ENCODE measurements around the gene LRMDA.

Gene LRMDA

DNA sequence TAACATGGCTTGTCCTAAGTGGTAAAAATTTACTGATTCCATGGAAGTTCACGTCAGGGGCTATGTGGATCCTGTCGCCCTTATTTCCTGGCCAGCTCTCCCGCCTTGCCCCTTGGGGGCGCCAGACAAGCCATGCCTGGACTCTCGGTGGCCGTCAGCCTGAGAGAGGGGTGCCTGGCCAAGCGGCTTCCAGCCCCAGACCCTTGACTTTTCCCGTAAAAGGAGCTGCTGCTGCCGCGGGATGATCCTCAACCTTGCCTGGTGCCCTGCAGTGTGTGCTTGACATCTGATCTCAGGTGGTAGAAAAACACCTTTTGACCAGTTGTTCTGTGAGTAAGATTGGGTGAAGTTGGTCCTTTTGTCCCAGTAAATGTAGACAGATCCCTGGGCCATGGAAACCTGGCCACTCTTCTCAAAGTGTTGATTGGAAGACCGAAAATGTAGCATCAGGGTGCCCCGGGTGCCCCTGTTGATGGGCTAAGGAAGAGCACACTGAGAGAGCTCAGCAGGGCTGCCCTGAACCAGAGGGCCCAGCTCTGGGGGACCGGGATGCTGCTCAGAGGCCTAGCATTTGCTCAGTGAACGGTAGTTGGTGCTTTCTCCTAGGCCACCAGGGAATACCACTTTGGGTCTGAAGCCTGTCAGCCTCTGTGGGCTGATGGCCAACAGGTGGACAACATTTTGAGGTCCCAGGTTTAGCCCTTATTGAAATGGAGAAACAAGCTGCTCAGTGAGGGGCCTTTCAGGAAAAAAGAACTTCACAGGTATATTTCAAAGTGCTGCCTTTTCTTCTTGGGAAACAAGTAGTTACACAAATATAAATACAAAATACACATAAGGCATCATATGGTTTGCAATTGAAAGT is 162.5 kb downstream of the LRMDA start:
- TF ChIP-seq, protein P1, sequence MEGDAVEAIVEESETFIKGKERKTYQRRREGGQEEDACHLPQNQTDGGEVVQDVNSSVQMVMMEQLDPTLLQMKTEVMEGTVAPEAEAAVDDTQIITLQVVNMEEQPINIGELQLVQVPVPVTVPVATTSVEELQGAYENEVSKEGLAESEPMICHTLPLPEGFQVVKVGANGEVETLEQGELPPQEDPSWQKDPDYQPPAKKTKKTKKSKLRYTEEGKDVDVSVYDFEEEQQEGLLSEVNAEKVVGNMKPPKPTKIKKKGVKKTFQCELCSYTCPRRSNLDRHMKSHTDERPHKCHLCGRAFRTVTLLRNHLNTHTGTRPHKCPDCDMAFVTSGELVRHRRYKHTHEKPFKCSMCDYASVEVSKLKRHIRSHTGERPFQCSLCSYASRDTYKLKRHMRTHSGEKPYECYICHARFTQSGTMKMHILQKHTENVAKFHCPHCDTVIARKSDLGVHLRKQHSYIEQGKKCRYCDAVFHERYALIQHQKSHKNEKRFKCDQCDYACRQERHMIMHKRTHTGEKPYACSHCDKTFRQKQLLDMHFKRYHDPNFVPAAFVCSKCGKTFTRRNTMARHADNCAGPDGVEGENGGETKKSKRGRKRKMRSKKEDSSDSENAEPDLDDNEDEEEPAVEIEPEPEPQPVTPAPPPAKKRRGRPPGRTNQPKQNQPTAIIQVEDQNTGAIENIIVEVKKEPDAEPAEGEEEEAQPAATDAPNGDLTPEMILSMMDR (IDR thresholded peaks at IDR 0.05; ENCODE audit: low read depth, low read length), result peak; percentile 31
- no peak overlapping the region for H3K4me3 ChIP-seq (ENCODE audit: low read depth, low read length)
- no peak for DNase-seq (ENCODE audit: low read depth, low spot score)
- in situ Hi-C loops (cut with HindIII; ENCODE audit: low sequenced_read_pairs), result no loop called here

DNA sequence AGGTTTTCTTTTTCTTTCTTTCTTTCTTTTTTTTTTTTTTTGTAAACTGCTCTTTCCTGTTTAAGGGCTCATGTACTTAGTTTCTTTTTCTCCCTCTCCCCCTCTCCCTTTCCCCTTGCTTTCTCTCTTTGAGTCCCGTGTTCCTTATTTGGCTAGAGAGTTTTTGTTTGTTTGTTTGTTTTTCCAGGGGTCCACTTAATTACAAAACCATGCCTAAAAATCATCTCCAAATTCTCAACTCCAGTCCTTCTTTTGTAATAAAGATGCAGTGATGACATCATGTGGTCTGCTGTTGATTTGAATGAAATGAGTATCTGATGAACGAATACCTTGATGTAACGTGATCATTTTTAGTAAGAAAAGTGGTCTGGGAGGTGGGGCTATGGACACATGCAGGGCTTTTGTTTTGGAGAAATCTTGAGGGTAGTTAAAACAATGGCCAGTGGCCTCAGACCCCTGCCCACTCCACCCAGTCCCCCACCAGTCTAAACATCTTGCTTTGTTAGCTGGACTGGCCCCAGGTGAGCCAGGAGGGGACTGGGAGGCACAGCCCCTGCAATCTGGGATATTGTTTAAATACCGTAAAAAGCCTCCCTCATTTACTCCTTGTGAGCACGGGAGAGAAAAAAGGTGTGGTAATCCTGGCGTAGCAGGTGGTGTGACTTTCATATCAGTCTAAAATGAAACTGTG is 165.7 kb downstream of the LRMDA start:
- H3K4me3 ChIP-seq (ENCODE audit: low read depth, low read length), result no peak overlapping the region
- TF ChIP-seq, protein P1 (IDR thresholded peaks at IDR 0.05; ENCODE audit: low read depth, low read length), result no peak
- in situ Hi-C loops (cut with HindIII; ENCODE audit: low sequenced_read_pairs), result no loop called here
- no peak for DNase-seq (ENCODE audit: low read depth, low spot score)

DNA sequence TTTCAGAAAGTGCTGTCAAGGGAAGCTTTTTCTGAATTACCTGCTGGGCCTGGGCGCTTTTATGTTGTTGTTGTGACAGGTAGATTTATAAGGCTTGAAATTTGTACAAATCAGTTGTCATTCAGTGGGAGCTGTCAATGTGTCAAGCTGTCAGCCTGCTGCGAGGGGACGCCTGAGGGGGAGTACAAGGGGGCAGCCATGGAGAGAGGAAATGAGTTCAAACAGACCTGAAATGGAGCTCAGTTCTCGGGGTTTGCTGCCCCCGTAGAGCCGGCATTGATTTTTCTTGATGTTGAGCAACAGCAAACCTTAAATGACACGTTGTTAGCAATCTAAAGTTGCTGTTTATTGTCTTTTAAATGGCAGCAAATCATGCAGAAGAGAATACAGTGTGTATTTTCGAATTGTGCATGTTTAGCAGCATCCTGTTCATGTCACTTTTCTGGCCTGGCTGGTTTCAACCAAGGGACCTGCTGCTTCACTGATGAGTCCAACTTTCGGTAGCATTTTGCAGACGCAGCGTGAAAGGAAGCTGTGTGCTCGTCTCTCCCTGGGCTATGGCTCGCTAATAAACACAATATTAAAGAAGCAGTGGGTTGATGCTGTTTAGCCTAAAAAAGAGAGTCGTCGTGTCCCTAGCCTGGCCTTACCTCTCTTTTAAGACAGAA is 166.5 kb downstream of the LRMDA start:
- in situ Hi-C loops (cut with HindIII; ENCODE audit: low sequenced_read_pairs), result no loop called here
- H3K4me3 ChIP-seq (ENCODE audit: low read depth, low read length), result no peak overlapping the region
- DNase-seq (ENCODE audit: low read depth, low spot score), result no peak
- TF ChIP-seq, protein P1 (IDR thresholded peaks at IDR 0.05; ENCODE audit: low read depth, low read length), result no peak

DNA sequence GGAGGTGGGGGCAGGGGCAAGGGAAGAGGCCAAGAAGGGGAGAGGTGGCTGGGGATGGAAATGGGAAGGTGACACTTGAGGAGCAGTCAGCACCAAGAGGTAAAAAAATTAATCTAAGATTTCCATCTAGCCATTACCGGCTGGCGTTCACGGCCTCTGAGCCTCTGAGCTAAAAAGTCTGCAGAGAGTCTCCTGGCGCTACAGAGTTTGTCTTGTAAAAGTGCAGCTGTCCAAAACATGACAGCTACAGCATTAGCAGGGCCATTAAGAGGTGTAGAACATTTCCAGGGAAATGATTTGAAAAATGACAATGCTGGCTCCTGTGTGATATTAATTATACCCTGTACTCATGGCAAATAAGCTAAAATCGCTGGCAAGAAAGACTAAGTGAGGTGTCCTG is 167.6 kb downstream of the LRMDA start:
- TF ChIP-seq, protein P1 (IDR thresholded peaks at IDR 0.05; ENCODE audit: low read depth, low read length), result no peak

DNA sequence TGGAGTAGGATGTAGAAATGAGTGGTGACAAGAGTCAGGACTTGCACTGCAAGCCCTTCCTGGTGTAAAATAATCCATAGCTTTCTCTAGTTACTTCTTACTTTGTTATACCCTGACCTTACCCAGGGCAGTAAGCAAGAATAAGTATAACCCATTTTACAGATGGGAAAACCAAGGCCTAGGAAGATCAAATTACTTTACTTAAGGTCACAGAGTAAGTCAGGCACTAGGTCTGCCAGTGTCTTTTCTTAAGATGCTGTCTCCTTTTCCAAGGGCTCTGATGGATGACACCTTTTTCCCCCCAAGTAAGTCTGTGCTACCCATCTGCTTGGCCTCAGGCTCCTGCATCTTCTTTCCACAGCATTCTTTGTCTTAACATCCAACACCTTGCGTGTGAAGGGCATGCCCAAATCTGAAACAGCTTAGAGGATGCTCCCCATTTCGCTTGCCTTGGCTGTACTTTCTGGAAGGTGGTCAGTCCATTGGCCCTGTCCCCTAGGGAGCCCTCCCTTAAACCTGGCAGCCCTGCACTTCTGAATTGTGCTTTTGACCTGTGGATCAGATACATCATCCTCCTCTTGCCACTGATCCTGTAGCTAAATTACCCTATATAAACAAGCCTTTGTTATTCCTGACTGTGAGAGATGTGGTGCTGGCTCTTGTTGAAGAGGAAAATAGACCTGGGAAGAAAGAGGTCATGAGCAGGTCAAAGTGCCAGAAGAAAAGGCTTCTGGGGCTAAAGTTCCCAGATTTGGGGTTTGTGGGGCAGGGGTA is 168.6 kb downstream of the LRMDA start:
- DNase-seq (ENCODE audit: low read depth, low spot score), result no peak
- in situ Hi-C loops (cut with HindIII; ENCODE audit: low sequenced_read_pairs), result no loop called here
- TF ChIP-seq, protein P1 (IDR thresholded peaks at IDR 0.05; ENCODE audit: low read depth, low read length), result no peak
- H3K4me3 ChIP-seq (ENCODE audit: low read depth, low read length), result no peak overlapping the region

More for the DNA sequence above, 167.6 kb downstream of the LRMDA start:
- in situ Hi-C loops (cut with HindIII; ENCODE audit: low sequenced_read_pairs), result no loop called here
- H3K4me3 ChIP-seq (ENCODE audit: low read depth, low read length), result no peak overlapping the region
- DNase-seq (ENCODE audit: low read depth, low spot score), result no peak

DNA sequence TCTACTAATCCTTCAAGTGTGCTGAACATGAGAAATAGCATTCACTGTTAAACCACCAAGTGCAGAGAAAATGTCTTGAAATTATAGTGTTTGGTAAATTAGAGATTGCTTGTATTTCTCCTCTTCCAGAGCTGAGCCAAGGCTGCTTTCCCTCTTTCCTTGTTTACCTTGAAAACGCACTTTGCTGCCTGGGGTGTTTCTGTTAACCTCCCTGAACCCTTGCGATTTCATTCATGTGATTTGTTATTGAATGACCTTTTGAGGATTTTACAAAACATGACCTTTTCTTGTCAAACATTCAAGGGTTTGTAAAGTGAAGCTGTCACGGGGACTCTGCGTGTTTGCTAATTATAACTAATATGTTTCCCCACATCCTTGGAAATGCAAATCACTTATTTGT is 169.4 kb downstream of the LRMDA start:
- TF ChIP-seq, protein P1 (IDR thresholded peaks at IDR 0.05; ENCODE audit: low read depth, low read length), result no peak
- DNase-seq (ENCODE audit: low read depth, low spot score), result no peak
- in situ Hi-C loops (cut with HindIII; ENCODE audit: low sequenced_read_pairs), result no loop called here
- H3K4me3 ChIP-seq (ENCODE audit: low read depth, low read length), result no peak overlapping the region

Measured in astrocyte of the spinal cord (primary cell).